Transverse colon (tissue), 4 donors: Measurements from ENCODE around the gene TRAPPC3L. TPM values are rescaled to one million over a fixed set of nuclear protein-coding genes. Genes with fewer than 3 reads are reported as not detected.

Experiments
- DNase-seq: peaks from one replicate; pipeline ENCODE4 v3.0.0-alpha.2; 2019
- H3K27ac ChIP-seq, 4 donors: fragments of 200-600 bp; sonication (generic); 2 replicates each; pipeline ENCODE4 v1.5.1; 2016 to 2018; ENCODE audit warnings: inconsistent platforms in 4 of 4
- H3K27me3 ChIP-seq: fragments of 200-600 bp; sonication (generic); 2 replicates; pipeline ENCODE4 v1.5.1; 2017; ENCODE audit warnings: inconsistent platforms
- H3K36me3 ChIP-seq, 4 donors: fragments of 200-600 bp; sonication (generic); 2 replicates each; pipeline ENCODE4 v1.5.1; 2017 to 2019; ENCODE audit warnings: inconsistent platforms in 4 of 4
- H3K4me1 ChIP-seq, 4 donors: fragments of 200-600 bp; sonication (generic); 2 replicates each; pipeline ENCODE4 v1.5.1; 2017 to 2020; ENCODE audit warnings: inconsistent platforms in 4 of 4
- H3K4me3 ChIP-seq, 4 donors: fragments of 200-600 bp; sonication (generic); 1 replicate in 1 of 4; 2 replicates in 3 of 4; pipeline versions ENCODE4 v1.5.1 to v1.6.1; 2017 to 2019; ENCODE audit warnings: inconsistent platforms in 4 of 4
- H3K9me3 ChIP-seq, 2 donors: fragments of 200-600 bp; sonication (generic); 2 replicates each; pipeline ENCODE4 v1.5.1; 2017 to 2019; ENCODE audit warnings: inconsistent platforms in 2 of 2
- EP300 ChIP-seq: sonication (generic); formaldehyde crosslinking; IDR thresholded peaks from one replicate; pipeline ENCODE4 v1.6.1; 2017; ENCODE audit warnings: antibody characterized with exemption, low read depth
- POLR2A ChIP-seq: fragments of 450-650 bp; IDR thresholded peaks from one replicate; pipeline ENCODE4 v1.6.1; 2016; ENCODE audit warnings: antibody characterized with exemption, mild to moderate bottlenecking, moderate library complexity
- POLR2AphosphoS5 ChIP-seq, 3 donors: sonication (generic); formaldehyde crosslinking; IDR thresholded peaks; one replicate each; pipeline ENCODE4 v1.6.1; 2016; ENCODE audit warnings: antibody characterized with exemption in 3 of 3
- whole genome bisulfite sequencing, 2 donors: methylation state at CpG; one replicate each; pipeline ENCODE4 v1.1.5; 2018; ENCODE audit warnings: low coverage in 1 of 2; 5-methylcytosine and 5-hydroxymethylcytosine counted together
- in situ Hi-C, 4 donors: fragments of 200-750 bp; cut with MboI; loops; one replicate each; pipeline versions ENCODE4 v1.15.0 to v1.15.1; 2017; ENCODE audit warnings: low sequenced_read_pairs in 3 of 4, low pct_ligation_motif_present in 1 of 4, low pct_unique_long_range_greater_than_20kb in 1 of 4
- intact Hi-C: fragments of 100-400 bp; cut with DNase I; formaldehyde crosslinking; loops from one replicate; pipeline ENCODE4 v1.15.1; 2023; ENCODE audit warnings: low total_unique reads
- total RNA-seq, 4 donors: library from RNA; depleted of rRNA; stranded (reverse); fragments of >200 nt; gene quantifications; one replicate each; pipeline ENCODE4 v1.1.0, GENCODE V29; 2016
- TF ChIP-seq, protein P1 (sequence below), 5 experiments: fragments of 200-600 bp in 3 of 5; fragments of 450-650 bp in 2 of 5; sonication (generic) in 3 of 5; IDR thresholded peaks; 1 replicate in 2 of 5; 2 replicates in 3 of 5; pipeline ENCODE4 v1.5.1; 2016 to 2017; ENCODE audit warnings: antibody characterized with exemption in 5 of 5, inconsistent platforms in 3 of 5, mild to moderate bottlenecking in 2 of 5, moderate library complexity in 1 of 5

Gene TRAPPC3L
- total RNA-seq, 4 donors from 2014 or later = not detected

DNA sequence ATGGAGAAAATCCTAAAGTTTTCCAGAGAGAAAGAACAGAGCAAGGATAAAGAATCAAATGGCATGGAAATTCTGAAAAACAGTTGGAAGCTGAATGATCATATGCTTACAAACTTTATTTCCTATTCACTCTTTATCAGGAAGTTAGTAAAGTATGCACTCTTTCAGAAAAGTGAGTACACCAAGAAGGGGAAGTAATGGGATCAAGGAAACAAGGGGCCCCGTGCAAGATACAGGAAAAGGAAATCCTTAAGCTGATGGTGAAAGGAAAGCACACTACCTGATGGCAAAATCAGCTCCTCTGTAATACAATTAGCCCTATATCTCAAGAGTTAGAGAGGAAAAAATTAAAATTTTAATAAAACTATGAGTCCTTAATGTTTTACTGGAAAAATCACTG lies 70.3 kb downstream of the TRAPPC3L start:
- H3K9me3 ChIP-seq = no peaks in the 10 kb centered on the region
- 10 to 53% methylated on average over 1 of the region's 1 CpG for WGBS, 2 donors
- H3K36me3 ChIP-seq = no peaks in the 10 kb centered on the region
- H3K4me3 ChIP-seq = no peak overlapping the region
- in situ Hi-C loops (no loop called here), intact Hi-C loops (no loop called here)
- no peak for TF ChIP-seq EP300
- TF ChIP-seq, protein P1, sequence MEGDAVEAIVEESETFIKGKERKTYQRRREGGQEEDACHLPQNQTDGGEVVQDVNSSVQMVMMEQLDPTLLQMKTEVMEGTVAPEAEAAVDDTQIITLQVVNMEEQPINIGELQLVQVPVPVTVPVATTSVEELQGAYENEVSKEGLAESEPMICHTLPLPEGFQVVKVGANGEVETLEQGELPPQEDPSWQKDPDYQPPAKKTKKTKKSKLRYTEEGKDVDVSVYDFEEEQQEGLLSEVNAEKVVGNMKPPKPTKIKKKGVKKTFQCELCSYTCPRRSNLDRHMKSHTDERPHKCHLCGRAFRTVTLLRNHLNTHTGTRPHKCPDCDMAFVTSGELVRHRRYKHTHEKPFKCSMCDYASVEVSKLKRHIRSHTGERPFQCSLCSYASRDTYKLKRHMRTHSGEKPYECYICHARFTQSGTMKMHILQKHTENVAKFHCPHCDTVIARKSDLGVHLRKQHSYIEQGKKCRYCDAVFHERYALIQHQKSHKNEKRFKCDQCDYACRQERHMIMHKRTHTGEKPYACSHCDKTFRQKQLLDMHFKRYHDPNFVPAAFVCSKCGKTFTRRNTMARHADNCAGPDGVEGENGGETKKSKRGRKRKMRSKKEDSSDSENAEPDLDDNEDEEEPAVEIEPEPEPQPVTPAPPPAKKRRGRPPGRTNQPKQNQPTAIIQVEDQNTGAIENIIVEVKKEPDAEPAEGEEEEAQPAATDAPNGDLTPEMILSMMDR (IDR thresholded peaks at IDR 0.05) = no peak
- TF ChIP-seq POLR2AphosphoS5 (IDR thresholded peaks at IDR 0.05) = no peak
- TF ChIP-seq POLR2A = no peak
- H3K27me3 ChIP-seq = no peaks in the 10 kb centered on the region
- no peak overlapping the region for H3K27ac ChIP-seq
- no peak for DNase-seq
- H3K4me1 ChIP-seq = peaks cover 0 to 6% (median 0%) of the 10 kb centered on the region in 4 donors

DNA sequence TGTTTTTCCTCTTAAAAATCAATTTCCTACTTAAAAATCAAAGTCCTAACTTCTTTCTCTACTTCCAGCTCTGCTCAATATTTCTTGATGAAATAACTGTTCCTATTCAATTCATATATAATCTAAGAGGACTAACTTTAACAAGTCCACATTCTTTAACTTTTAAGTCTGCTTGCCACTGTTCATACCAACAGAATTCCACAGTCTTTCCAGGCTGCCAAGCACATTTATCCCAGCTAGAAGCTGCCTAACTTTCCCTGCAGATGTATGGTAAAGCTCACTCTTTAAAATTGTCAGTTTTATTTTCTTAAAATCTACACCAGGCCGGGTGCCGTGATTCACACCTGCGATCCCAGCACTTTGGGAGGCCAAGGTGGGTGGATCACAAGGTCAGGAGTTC lies 72.8 kb downstream of the TRAPPC3L start:
- intact Hi-C loops = no loop called here
- DNase-seq = no peak
- Histone ChIP-seq H3K27me3 (no peaks in the 10 kb centered on the region), H3K27ac (no peak overlapping the region), H3K36me3 (no peaks in the 10 kb centered on the region), H3K9me3 (no peaks in the 10 kb centered on the region), H3K4me3 (no peak overlapping the region), H3K4me1 (peaks cover 0 to 6% (median 0%) of the 10 kb centered on the region in 4 donors)
- in situ Hi-C loops = no loop called here
- 73% methylated on average over 3 of the region's 3 CpGs; no CpG with 5 or more reads in 1 of the 2 donors for WGBS, 2 donors
- TF ChIP-seq POLR2AphosphoS5 (IDR thresholded peaks at IDR 0.05) (no peak), POLR2A (no peak), EP300 (no peak)
- TF ChIP-seq, protein P1 (IDR thresholded peaks at IDR 0.05) = no peak

DNA sequence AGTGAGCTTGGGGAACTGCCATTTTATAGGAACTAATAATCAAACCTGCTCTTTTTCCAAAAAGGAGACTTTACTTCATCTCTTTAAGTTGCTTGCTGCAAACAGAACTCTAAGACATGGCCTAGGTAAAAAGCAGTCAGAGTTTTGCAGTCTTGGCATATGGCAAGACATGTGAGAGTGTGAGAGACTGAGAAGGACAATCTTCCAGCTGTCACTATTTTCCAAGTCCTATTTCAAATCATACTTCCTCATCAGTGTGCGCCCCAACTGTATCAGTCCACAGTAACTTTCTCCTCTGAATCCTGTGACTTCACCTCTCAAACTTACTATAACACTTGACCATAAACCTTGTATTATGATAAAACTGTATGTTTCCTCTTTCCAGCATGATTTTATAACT lies 74.0 kb downstream of the TRAPPC3L start:
- in situ Hi-C loops = no loop called here
- intact Hi-C loops = no loop called here
- no peaks in the 10 kb centered on the region for H3K36me3 ChIP-seq
- no peaks in the 10 kb centered on the region for H3K9me3 ChIP-seq
- H3K27me3 ChIP-seq = no peaks in the 10 kb centered on the region
- DNase-seq = no peak
- H3K27ac ChIP-seq = no peak overlapping the region
- no peak for TF ChIP-seq POLR2A
- no peak for TF ChIP-seq EP300
- TF ChIP-seq, protein P1 (IDR thresholded peaks at IDR 0.05) = no peak
- TF ChIP-seq POLR2AphosphoS5 (IDR thresholded peaks at IDR 0.05) = no peak
- peaks cover 0 to 6% (median 0%) of the 10 kb centered on the region in 4 donors for H3K4me1 ChIP-seq
- 63 to 88% methylated on average over 1 of the region's 1 CpG for whole genome bisulfite sequencing, 2 donors
- H3K4me3 ChIP-seq = no peak overlapping the region

DNA sequence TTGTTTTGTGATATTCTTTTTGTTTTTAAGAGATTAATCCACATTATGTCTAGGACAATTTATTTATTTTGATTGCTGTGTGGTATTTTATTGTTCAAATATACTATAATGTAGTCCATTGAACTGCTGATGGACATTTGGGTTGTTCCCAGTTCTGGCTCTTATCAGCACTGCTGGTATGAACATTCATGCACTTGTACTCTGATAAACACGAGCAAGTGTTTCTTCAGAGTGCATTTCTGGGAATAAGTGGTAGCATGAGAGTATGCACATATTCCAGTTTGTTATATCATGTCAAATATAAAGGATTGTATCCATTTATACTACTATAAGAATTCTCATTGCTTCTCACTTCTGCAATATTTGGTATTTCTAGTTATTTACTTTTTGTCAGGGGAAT lies 77.2 kb downstream of the TRAPPC3L start:
- Histone ChIP-seq H3K9me3 (no peaks in the 10 kb centered on the region), H3K27ac (no peak overlapping the region), H3K4me3 (no peak overlapping the region), H3K27me3 (peaks cover 21% of the 10 kb centered on the region), H3K4me1 (no peaks in the 10 kb centered on the region), H3K36me3 (no peaks in the 10 kb centered on the region)
- intact Hi-C loops (no loop called here), in situ Hi-C loops (no loop called here)
- DNase-seq = no peak
- WGBS, 2 donors = 93 to 100% methylated on average over 1 of the region's 1 CpG
- TF ChIP-seq, protein P1 (IDR thresholded peaks at IDR 0.05) = no peak
- TF ChIP-seq POLR2A (no peak), POLR2AphosphoS5 (IDR thresholded peaks at IDR 0.05) (no peak), EP300 (no peak)
